Hepatocyte (in vitro differentiated cells): Measurements from ENCODE around the gene ARHGAP28.

Source experiments
- EZH2 ChIP-seq: fragments of 200-600 bp; sonication (generic); IDR thresholded peaks from 2 replicates; pipeline ENCODE4 v1.6.1; 2016; ENCODE audit warnings: antibody characterized with exemption, mild to moderate bottlenecking, borderline replicate concordance
- EZH2phosphoT487 ChIP-seq: fragments of 200-600 bp; sonication (generic); IDR thresholded peaks from one replicate; pipeline ENCODE4 v1.6.1; 2018; ENCODE audit warnings: antibody characterized with exemption, mild to moderate bottlenecking, low read depth, moderate library complexity; ENCODE audit not compliant: unreplicated experiment, severe bottlenecking
- TF ChIP-seq, protein P1 (sequence below): fragments of 200-600 bp; sonication (generic); IDR thresholded peaks from 2 replicates; pipeline ENCODE4 v1.5.1; 2016; ENCODE audit warnings: antibody characterized with exemption, mild to moderate bottlenecking; ENCODE audit not compliant: poor library complexity

DNA sequence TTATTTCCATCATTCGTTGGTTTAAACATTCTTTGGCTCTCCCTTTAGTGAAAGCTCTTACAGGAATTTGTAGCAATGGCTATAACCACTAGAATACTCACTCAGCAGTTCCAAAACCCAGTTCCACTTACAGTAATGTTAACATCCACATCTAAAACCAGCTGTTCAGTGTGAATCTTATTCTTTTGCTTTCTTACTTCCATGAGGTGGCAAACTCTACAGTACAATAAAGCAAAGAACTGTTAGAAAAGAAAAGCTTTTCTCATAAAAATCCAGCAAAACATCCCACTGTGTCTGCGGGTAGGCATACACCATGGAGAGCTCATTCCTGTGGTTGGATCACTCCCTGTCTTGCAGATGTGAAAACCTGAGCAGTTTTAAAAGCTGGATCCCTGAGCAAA is 147.1 kb downstream of the ARHGAP28 start:
- TF ChIP-seq, protein P1, sequence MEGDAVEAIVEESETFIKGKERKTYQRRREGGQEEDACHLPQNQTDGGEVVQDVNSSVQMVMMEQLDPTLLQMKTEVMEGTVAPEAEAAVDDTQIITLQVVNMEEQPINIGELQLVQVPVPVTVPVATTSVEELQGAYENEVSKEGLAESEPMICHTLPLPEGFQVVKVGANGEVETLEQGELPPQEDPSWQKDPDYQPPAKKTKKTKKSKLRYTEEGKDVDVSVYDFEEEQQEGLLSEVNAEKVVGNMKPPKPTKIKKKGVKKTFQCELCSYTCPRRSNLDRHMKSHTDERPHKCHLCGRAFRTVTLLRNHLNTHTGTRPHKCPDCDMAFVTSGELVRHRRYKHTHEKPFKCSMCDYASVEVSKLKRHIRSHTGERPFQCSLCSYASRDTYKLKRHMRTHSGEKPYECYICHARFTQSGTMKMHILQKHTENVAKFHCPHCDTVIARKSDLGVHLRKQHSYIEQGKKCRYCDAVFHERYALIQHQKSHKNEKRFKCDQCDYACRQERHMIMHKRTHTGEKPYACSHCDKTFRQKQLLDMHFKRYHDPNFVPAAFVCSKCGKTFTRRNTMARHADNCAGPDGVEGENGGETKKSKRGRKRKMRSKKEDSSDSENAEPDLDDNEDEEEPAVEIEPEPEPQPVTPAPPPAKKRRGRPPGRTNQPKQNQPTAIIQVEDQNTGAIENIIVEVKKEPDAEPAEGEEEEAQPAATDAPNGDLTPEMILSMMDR = no peak
- TF ChIP-seq EZH2 = no peak
- no peak for TF ChIP-seq EZH2phosphoT487
